Transverse colon (tissue), 3 donors: Measurements from ENCODE around the gene NFKB2.

Experiments
- EP300 ChIP-seq: sonication (generic); formaldehyde crosslinking; IDR thresholded peaks from one replicate; pipeline ENCODE4 v1.6.1; 2017; ENCODE audit warnings: antibody characterized with exemption, low read depth
- POLR2A ChIP-seq: fragments of 450-650 bp; IDR thresholded peaks from one replicate; pipeline ENCODE4 v1.6.1; 2016; ENCODE audit warnings: antibody characterized with exemption, mild to moderate bottlenecking, moderate library complexity
- TF ChIP-seq, protein P1 (sequence below), 5 experiments: fragments of 200-600 bp in 3 of 5; fragments of 450-650 bp in 2 of 5; sonication (generic) in 3 of 5; IDR thresholded peaks; 1 replicate in 2 of 5; 2 replicates in 3 of 5; pipeline ENCODE4 v1.5.1; 2016 to 2017; ENCODE audit warnings: antibody characterized with exemption in 5 of 5, inconsistent platforms in 3 of 5, mild to moderate bottlenecking in 2 of 5, moderate library complexity in 1 of 5

DNA sequence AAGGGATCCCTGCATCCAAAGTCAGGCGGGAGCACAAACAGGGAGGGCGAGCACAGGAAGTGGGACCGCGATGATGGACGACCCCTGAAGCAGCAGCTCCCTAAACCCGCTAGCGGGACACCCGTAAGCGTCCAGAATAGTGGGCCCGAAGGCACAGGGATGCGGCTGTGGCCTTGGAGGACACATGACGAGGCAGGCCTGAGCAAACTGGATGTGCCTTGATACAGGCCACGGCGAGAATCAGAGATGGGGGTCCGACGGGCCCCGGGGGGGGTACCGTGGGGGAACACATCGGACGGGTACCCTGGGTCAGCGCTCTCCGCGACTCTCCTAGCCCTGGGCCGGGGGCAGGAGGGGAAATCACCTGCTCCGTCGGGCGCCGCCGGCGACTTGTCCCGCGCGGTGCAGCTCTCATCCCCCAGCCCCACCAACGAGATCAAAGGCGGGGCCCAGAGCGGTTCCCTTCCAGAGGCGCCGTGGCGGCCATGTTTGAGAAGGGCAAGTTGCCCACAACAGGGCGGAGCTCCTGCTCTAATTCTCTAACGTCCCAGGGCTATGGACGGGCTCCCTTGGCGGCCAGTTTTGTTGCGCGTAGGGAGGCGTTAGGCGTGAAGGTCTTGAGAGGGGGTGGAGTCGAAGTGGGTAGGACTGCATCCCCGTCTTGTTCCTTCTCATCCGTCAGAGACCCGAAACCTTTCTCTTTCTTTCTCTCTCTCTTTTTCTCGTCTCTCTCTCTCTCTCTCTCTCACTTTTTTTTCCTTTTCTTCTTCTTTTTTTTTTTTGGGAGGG lies 36.9 kb downstream of the NFKB2 start, which contains the start of gene CUEDC2:
- TF ChIP-seq EP300: no peak
- TF ChIP-seq, protein P1, sequence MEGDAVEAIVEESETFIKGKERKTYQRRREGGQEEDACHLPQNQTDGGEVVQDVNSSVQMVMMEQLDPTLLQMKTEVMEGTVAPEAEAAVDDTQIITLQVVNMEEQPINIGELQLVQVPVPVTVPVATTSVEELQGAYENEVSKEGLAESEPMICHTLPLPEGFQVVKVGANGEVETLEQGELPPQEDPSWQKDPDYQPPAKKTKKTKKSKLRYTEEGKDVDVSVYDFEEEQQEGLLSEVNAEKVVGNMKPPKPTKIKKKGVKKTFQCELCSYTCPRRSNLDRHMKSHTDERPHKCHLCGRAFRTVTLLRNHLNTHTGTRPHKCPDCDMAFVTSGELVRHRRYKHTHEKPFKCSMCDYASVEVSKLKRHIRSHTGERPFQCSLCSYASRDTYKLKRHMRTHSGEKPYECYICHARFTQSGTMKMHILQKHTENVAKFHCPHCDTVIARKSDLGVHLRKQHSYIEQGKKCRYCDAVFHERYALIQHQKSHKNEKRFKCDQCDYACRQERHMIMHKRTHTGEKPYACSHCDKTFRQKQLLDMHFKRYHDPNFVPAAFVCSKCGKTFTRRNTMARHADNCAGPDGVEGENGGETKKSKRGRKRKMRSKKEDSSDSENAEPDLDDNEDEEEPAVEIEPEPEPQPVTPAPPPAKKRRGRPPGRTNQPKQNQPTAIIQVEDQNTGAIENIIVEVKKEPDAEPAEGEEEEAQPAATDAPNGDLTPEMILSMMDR (IDR thresholded peaks at IDR 0.05): no peak
- peak; percentile 6 for TF ChIP-seq POLR2A
